AG09319 (cell line): Measurements from ENCODE around the gene DYNLRB2.

Source experiments
- DNase-seq: peaks from one replicate; pipeline ENCODE4 v3.0.0-alpha.2; 2010; ENCODE audit warnings: low read depth; ENCODE audit errors: extremely low read depth
- CTCF ChIP-seq: IDR thresholded peaks from 2 replicates; pipeline ENCODE4 v1.5.1; 2011; ENCODE audit warnings: low read depth, mild to moderate bottlenecking, inconsistent platforms, low read length, moderate library complexity

DYNLRB2 gene

GRCh38 chr16:80546249-80546648 is 5.5 kb downstream of the DYNLRB2 start:
- DNase-seq = no peak
- TF ChIP-seq CTCF = no peak

- TF ChIP-seq CTCF = no peak
- no peak for DNase-seq
Observed at GRCh38 chr16:80547145-80547544, 6.4 kb downstream of the DYNLRB2 start.

- no peak for DNase-seq
- TF ChIP-seq CTCF = no peak
Observed at GRCh38 chr16:80552277-80552676, 11.5 kb downstream of the DYNLRB2 start.

- TF ChIP-seq CTCF = no peak
Observed at GRCh38 chr16:80554033-80554432, 13.2 kb downstream of the DYNLRB2 start.

GRCh38 chr16:80556481-80556880 is 15.7 kb downstream of the DYNLRB2 start:
- no peak for DNase-seq
- no peak for TF ChIP-seq CTCF

More at GRCh38 chr16:80554033-80554432, 13.2 kb downstream of the DYNLRB2 start:
- no peak for DNase-seq

GRCh38 chr16:80557037-80557436 is 16.2 kb downstream of the DYNLRB2 start:
- no peak for DNase-seq
- TF ChIP-seq CTCF = no peak

- DNase-seq = no peak
- no peak for TF ChIP-seq CTCF
Observed at GRCh38 chr16:80559369-80559768, 18.6 kb downstream of the DYNLRB2 start.

- TF ChIP-seq CTCF = no peak
- no peak for DNase-seq
Observed at GRCh38 chr16:80563066-80563465, 22.3 kb downstream of the DYNLRB2 start.
